Activated T-helper 2 cell treated with anti-CD3 and anti-CD28 coated beads, Interferon-gamma antibody, Interleukin-2, Interleukin-4, amounts not matched to agents 10 μg/mL and 5 μg/mL and 100 μg/mL, durations not matched to agents 14 hours and 24 hours and 36 hours (primary cell): Measurements from ENCODE around the gene ZDHHC11B. TPM values are rescaled to one million over a fixed set of nuclear protein-coding genes. Genes with fewer than 3 reads are reported as not detected.
"Not testable (repeated sequence)": the region's sequence is repeated elsewhere in the genome, so short reads cannot be mapped to it uniquely, and the experiment has no call there.

ENCODE experiments used
- DNase-seq: peaks from one replicate; pipeline ENCODE4 v3.0.0; 2021; ENCODE audit warnings: low spot score
- H3K27ac Mint-ChIP-seq: one replicate; pipeline ENCODE4 v1.8.0; 2021; ENCODE audit warnings: mixed read lengths
- H3K27me3 Mint-ChIP-seq: one replicate; pipeline ENCODE4 v1.8.0; 2021; ENCODE audit warnings: low read depth, mixed read lengths
- H3K36me3 Mint-ChIP-seq: one replicate; pipeline ENCODE4 v1.8.0; 2021; ENCODE audit warnings: low read depth, mixed read lengths
- H3K4me1 Mint-ChIP-seq: one replicate; pipeline ENCODE4 v1.8.0; 2021; ENCODE audit warnings: low read depth, mixed read lengths
- H3K4me3 Mint-ChIP-seq: one replicate; pipeline ENCODE4 v1.8.0; 2021; ENCODE audit warnings: low read depth, mild to moderate bottlenecking, moderate library complexity, mixed read lengths
- H3K9me3 Mint-ChIP-seq: one replicate; pipeline ENCODE4 v1.8.0; 2021; ENCODE audit warnings: mixed read lengths
- intact Hi-C: fragments of 100-400 bp; cut with micrococcal nuclease; formaldehyde crosslinking; loops from one replicate; pipeline ENCODE4 v1.15.1; 2023
- total RNA-seq: library from RNA; stranded (reverse); gene quantifications from 2 replicates; pipeline ENCODE4 v1.2.3, GENCODE V29; 2022

The ZDHHC11B gene
- total RNA-seq, 1 donor from 2014 or later, result 0.18 TPM

DNA sequence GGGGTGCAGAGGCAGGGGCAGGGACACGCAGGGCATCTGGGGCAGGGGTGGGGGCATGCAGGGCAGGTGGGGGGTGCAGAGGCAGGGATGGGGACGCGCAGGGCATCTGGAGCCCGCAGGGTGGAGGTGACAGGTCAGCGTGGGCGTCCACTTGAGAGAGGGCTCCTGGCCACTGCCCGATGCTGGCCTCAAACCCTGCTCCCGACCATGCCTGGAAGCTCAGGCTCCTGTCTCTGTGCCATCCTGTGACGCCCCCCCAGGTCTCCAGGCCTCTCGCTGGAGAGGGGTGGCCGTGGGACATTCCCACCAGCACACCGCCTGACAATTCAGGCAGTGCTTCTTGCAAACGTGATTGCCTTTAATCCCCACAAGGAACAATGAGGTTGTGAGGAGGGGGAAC lies 33.0 kb downstream of the ZDHHC11B start:
- H3K4me3 Mint-ChIP-seq, result no peak overlapping the region
- no peaks in the 10 kb centered on the region for H3K36me3 Mint-ChIP-seq
- no peaks in the 10 kb centered on the region for H3K4me1 Mint-ChIP-seq
- H3K27ac Mint-ChIP-seq, result no peak overlapping the region
- no peaks in the 10 kb centered on the region for H3K9me3 Mint-ChIP-seq
- intact Hi-C loops, result no loop called here
- H3K27me3 Mint-ChIP-seq, result no peaks in the 10 kb centered on the region
- DNase-seq, result no peak

DNA sequence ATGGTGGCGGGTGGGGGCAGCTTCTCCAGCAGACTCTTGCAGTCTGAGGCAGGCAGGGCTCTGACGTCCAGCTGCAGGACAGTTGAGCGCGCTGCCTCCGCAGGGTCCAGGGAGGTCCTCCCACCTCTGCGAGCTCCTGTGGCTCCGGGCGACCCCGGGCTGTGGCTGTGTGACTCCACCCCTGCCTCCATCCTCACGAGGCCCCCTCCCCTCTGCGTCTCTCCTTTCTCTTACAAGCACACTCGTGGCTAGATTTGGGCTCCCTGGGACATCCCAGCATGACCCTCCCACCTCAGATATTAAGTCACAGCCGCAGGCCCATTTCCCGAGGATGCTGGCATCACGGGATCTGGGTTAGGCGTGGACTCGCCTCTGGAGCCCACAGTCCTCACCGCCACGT lies 34.3 kb downstream of the ZDHHC11B start:
- H3K9me3 Mint-ChIP-seq, H3K36me3 Mint-ChIP-seq, H3K27me3 Mint-ChIP-seq, H3K4me1 Mint-ChIP-seq, H3K4me3 Mint-ChIP-seq, DNase-seq, intact Hi-C loops, H3K27ac Mint-ChIP-seq: not testable (repeated sequence)

DNA sequence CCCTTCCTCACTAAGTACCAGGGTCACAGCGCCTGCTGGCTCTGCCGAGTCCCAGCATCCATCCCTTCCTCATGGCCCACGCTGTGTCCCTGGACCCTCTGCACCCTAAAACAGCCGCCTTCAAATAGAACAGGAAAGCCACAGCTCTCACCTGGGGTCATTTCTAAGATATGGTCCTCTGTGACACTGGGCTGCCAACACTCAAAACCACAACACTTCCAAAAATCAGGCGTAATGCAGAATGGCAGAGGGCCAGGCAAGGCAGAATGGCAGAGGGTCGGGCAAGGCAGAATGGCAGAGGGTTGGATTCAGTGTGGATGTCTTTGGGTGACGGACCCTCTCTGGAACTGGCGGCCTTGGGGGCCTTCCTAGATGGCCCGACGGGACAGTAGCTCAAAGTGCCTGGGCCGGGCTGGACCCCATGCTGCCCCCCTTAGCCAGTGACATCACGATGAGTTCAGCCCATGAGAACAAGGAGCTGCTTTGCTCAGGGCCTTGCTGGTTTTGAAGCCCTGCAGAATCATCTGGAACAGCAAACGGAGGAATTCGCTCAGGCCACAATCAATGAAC lies 35.3 kb downstream of the ZDHHC11B start:
- Mint-ChIP-seq H3K27me3 (no peaks in the 10 kb centered on the region), H3K4me3 (no peak overlapping the region), H3K4me1 (no peaks in the 10 kb centered on the region), H3K9me3 (no peaks in the 10 kb centered on the region), H3K27ac (no peak overlapping the region), H3K36me3 (no peaks in the 10 kb centered on the region)
- intact Hi-C loops, result no loop called here
- DNase-seq, result no peak

DNA sequence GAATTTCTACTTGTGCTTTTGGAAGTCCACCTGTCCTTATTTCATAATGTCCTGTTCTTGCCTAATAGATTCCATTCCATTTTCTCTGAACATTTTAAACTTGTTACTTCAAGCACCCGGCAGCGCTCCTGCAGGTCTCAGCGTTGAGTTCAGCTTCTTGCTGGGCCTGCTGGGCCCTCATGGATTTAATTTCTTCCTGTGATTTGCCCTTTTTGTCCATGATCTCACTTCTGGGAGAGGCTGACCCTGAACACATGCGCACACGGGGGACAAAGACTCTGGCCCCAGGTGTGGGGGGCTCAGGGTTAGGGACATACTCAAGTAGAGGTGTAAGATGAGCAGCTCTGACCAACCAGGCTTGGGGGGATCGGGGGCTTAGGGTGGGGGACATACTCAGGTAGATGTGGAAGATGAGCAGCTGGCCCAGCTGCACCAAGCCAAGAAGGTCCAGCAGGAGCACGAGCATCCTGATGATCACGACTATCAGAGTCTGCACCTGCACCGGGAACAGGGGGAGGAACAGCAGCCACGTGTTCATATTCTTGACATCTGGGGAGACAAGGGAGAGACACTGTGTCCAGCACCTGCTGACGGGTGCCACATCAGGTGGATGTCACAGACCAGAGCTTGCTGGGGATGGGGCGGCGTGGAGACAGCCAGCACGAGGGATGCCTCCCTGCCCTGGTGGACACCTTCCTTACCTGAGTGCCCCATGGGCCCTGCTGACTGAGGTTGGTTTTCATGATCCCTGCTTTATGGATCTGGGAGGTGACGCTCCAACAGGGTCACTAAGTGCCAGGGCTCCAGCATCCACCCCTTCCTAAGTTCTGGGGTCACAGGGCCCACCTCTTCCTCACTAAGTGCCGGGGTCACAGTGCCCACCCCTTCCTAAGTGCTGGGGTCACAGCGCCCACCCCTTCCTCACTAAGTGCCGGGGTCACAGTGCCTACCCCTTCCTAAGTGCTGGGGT lies 36.2 kb downstream of the ZDHHC11B start:
- H3K4me1 Mint-ChIP-seq, H3K27ac Mint-ChIP-seq, DNase-seq, H3K9me3 Mint-ChIP-seq, H3K27me3 Mint-ChIP-seq, H3K36me3 Mint-ChIP-seq, H3K4me3 Mint-ChIP-seq, intact Hi-C loops: not testable (repeated sequence)

DNA sequence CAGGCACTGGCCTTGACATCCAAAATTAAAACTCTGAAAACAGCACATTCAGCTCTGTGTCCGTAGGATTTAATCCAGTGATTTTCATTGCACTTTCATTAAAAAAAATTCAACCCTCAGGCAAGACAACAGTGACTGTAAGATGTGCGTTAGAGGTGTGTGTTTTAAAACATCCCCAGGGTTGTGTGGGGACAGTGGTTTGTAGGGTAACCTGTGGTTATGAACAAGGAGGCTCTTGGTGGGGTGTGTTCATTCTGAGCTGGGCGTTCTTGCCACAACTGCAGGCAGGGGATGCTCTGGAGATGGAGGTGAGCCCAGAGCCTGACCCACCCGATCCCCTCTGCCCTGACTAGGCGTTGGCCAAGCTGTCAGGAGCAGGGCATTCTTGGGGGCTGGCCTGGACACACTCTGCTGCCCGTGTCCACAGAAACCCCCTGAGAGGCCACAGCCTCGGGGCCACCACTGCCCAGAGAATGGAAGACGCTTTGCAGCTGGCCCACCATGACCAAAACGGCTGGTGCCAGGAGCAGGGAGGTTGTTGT lies 37.2 kb downstream of the ZDHHC11B start:
- H3K4me1 Mint-ChIP-seq, H3K27ac Mint-ChIP-seq, DNase-seq, H3K4me3 Mint-ChIP-seq, H3K36me3 Mint-ChIP-seq, H3K9me3 Mint-ChIP-seq, H3K27me3 Mint-ChIP-seq, intact Hi-C loops: not testable (repeated sequence)

DNA sequence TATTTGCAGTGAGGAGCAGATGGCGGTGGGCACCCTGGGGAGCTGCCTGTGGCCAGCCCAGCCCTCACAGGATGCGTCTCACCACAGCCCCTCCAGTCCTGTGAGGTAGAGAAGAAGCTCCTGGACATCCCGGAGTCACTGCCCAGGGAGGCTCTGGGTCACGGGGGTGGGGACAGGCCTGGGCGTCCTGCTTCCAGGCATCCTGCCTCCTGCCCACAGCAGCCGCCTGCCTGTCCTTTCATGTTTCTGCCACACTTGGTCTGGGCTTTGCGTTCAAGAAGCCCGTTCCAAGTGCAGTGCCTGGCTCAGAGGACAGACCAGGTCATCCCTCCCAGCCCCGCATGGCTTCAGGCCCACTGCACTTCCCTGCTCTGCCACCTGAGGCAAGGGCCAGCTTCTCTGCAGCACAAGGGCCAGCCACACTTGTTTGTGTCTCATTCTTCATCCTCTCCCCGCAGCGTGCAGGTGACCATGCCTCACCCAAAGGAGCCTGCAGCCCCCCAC lies 38.2 kb downstream of the ZDHHC11B start:
- Mint-ChIP-seq H3K4me3 (no peak overlapping the region), H3K36me3 (no peaks in the 10 kb centered on the region), H3K27me3 (peaks cover 4% of the 10 kb centered on the region), H3K27ac (no peak overlapping the region), H3K9me3 (no peaks in the 10 kb centered on the region), H3K4me1 (no peaks in the 10 kb centered on the region)
- intact Hi-C loops, result no loop called here
- no peak for DNase-seq

DNA sequence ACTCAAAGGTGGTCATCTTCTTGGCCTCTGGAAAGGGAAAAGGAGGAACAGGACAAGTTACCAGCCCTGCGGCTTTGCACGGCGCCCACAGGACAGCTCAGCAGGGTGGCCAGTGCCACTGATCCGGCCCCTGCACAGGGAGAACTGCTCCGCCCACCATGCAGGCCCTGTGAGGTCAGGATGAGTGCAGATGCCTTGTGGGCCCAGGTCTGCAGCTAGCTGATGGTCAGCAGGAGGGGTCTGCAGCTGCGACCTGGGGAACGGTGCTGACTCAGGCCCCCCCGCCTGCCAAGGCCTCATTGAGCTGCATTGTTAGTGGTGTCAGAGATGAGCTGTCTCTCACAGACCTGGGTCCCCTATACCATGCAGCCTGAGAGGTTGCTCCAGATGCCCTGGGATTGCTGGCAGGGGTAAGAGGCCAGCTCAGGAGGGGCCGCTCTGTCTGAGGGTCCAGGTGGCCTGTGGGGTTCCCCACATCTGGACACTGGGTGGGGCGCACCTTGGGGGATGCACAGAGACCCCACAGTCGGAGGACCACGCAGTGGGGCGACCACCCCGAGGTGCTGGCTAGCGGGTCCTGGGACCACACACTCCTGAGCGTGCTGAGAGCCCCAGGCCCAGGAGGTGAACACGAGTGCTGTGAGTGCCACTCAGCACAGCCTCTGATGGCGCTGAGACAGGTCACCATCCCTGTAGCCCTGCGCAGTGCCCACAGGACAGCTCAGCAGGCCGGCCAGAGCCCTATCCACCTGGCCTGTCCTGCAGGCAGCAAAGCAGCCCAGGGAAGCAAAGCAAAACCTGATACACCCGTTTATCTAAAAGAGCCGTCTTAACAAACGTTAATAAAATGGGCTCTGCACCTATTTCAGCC lies 39.0 kb downstream of the ZDHHC11B start:
- H3K9me3 Mint-ChIP-seq, H3K27ac Mint-ChIP-seq, H3K4me3 Mint-ChIP-seq, intact Hi-C loops, DNase-seq, H3K36me3 Mint-ChIP-seq, H3K27me3 Mint-ChIP-seq, H3K4me1 Mint-ChIP-seq: not testable (repeated sequence)

DNA sequence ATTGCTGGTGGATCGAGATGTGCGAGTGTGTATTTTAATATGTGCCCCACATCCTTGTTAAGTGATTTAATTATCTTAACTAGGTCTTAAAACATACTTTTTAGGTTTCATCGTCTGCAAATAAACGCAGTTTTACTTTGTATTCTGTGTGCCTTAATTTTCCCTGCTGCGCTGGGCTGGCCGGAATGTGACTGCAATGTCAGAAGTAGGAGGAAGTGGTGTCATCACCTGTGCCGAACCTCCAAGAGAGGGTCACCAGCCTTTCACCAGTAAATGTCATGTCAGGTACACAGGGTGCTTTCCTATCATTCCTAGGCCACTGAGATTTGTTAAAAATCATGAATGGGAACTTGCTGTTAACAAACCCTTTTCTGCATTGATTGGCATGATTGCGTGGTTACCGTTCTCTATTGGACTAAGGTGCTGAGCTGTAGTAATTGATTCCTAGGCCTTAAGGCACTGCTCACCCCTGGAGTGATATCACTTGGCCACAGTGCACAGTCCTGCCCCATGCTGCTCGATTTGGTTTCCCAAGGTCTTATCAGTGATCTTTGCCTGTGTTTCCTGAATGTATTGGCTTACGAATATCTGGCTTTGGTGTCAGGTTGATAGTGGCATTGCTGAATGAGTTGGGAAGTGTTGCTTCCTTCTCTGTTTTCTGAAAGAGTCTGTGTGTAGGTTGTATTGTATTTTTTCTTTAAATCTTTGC lies 40.7 kb downstream of the ZDHHC11B start:
- H3K9me3 Mint-ChIP-seq, H3K27me3 Mint-ChIP-seq, DNase-seq, H3K36me3 Mint-ChIP-seq, H3K4me3 Mint-ChIP-seq, H3K4me1 Mint-ChIP-seq, H3K27ac Mint-ChIP-seq, intact Hi-C loops: not testable (repeated sequence)

DNA sequence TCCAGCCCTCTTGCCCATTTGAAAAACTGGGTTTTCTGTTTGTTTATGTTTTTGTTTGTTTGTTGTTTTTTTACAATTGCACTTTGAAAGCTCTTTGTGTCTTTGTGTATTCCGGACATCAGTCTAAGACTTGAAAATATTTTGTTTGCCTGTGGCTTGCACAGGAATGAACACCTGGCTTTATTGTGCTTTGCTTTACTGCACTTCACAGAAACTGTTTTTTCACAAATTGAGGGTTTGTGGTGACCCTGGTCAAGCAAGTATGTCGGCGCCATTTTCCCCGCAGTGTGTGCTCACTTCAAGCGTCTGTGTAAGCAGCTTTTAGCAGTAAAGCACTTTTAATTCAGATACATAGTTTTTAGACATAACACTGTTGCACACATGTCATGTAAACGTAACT lies 42.3 kb downstream of the ZDHHC11B start:
- H3K27ac Mint-ChIP-seq, H3K36me3 Mint-ChIP-seq, H3K9me3 Mint-ChIP-seq, H3K4me1 Mint-ChIP-seq, intact Hi-C loops, DNase-seq, H3K4me3 Mint-ChIP-seq: not testable (repeated sequence)
- peaks cover 10% of the 10 kb centered on the region for H3K27me3 Mint-ChIP-seq

DNA sequence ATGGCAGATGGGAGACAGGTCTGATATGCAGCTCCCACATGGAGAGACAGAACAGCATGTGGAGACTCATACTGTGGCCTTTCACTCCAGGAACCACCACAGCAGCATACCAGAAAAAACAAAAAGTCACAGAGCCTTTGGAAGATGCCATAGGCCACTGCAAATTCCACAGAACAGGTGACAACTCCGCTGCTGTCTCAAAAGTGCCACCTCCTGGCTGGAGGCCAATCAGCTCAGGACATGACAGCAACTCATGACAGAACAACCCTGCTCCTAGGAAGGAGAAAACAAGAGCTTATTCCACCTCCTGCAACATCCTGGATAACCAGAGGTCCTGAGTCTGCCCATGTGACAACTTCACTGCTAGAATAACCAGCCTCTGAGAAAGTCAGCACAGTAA lies 50.4 kb downstream of the ZDHHC11B start:
- H3K4me1 Mint-ChIP-seq, H3K9me3 Mint-ChIP-seq, H3K27ac Mint-ChIP-seq, H3K36me3 Mint-ChIP-seq, H3K4me3 Mint-ChIP-seq, intact Hi-C loops, DNase-seq: not testable (repeated sequence)
- peaks cover 15% of the 10 kb centered on the region for H3K27me3 Mint-ChIP-seq

DNA sequence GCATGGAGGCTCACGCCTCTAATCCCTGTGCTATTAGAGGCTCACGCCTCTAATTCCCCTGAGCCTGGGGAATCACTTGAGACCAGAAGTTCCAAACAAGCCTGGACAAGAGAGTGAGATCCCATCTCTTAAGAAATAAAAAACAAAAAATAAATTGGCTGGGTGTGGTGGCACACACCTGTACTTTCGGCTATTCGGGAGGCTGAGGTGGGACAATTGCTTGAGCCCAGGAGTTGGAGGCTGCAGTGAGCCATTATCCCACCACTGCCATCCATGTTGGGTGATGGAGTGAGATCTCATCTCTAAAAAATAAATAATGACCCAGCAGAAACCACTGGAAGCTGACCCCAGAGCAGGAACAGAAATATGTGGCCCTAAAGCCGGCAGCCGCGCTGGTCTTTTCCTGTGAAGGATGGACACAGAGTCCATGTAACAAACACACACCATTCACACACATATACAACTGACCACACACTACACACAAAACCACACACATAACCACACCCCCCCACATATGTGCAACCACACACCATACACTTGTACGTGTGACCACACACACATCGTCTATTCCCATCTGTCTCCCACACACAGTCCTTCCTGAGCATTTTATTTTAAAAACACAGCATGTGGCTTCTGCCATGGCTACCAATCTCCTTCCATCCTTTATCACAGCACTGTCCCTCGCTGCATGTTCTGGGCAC lies 51.6 kb downstream of the ZDHHC11B start:
- H3K27me3 Mint-ChIP-seq, result peaks cover 16% of the 10 kb centered on the region
- DNase-seq, intact Hi-C loops, H3K36me3 Mint-ChIP-seq, H3K4me1 Mint-ChIP-seq, H3K4me3 Mint-ChIP-seq, H3K27ac Mint-ChIP-seq, H3K9me3 Mint-ChIP-seq: not testable (repeated sequence)

DNA sequence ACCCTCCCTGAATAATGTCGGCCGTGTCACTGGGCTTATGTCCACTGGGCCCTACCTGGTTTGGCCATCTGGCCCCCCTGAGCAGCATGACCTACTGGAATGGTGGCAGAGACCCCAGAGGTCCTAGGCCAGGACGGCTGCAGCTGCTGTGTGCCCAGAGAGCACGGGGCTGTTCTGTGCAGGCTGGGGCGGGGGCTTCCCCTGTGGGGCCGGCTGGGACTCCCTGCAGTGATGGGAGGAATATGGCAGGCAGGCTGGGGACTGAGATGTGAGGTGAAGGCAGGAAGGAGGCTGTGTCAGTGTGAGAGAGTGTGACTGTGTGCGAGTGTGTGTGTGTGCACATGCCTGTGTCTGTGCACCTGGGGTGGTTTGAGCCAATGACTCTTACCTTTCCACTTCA lies 55.3 kb downstream of the ZDHHC11B start:
- H3K4me3 Mint-ChIP-seq, H3K36me3 Mint-ChIP-seq, H3K9me3 Mint-ChIP-seq, H3K27ac Mint-ChIP-seq, H3K4me1 Mint-ChIP-seq, DNase-seq, H3K27me3 Mint-ChIP-seq, intact Hi-C loops: not testable (repeated sequence)
